ENCODE data around the gene BSN.

Gene BSN

DNA sequence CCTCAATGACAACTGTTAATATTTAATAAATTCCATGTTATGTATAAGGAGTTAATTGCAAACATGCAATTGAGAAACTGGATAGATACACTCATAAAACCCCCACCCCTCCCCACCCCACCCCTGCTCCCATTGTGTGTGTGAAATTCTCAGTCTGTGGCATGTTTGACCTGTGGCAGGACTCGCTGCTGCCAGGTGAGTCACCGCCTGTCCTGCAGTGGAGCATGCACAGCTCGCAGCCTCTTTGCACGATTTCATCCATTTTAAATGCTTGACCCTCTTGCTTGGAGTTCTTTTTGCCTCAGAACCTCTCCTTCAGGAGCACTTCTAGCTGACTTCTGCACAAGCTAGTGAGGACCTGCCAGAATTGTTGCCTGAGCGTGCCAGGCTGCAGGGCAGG is 114.6 kb downstream of the BSN start:
- Histone ChIP-seq H3K79me2 (ENCODE audit: insufficient read depth, low read depth) (no peaks in the 10 kb centered on the region), H3K9ac (no peak overlapping the region), H2AFZ (ENCODE audit: low read depth) (no peak overlapping the region), H3K4me3 (IDR thresholded peaks at IDR 0.05; ENCODE audit: insufficient read depth, low read depth, low read length) (no peak overlapping the region), H3K4me1 (ENCODE audit: low read depth, poor library complexity, severe bottlenecking) (peaks cover 5% of the 10 kb centered on the region), H3K27ac (no peak overlapping the region), H3K4me2 (no peak overlapping the region), H4K20me1 (ENCODE audit: insufficient read depth) (no peaks in the 10 kb centered on the region), H3K36me3 (ENCODE audit: insufficient read depth) (no peaks in the 10 kb centered on the region), H3K27me3 (ENCODE audit: insufficient read depth, low read depth) (no peaks in the 10 kb centered on the region)
- TF ChIP-seq, protein P1, sequence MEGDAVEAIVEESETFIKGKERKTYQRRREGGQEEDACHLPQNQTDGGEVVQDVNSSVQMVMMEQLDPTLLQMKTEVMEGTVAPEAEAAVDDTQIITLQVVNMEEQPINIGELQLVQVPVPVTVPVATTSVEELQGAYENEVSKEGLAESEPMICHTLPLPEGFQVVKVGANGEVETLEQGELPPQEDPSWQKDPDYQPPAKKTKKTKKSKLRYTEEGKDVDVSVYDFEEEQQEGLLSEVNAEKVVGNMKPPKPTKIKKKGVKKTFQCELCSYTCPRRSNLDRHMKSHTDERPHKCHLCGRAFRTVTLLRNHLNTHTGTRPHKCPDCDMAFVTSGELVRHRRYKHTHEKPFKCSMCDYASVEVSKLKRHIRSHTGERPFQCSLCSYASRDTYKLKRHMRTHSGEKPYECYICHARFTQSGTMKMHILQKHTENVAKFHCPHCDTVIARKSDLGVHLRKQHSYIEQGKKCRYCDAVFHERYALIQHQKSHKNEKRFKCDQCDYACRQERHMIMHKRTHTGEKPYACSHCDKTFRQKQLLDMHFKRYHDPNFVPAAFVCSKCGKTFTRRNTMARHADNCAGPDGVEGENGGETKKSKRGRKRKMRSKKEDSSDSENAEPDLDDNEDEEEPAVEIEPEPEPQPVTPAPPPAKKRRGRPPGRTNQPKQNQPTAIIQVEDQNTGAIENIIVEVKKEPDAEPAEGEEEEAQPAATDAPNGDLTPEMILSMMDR (conservative IDR thresholded peaks at IDR 0.05; ENCODE audit: low read depth, low read length), result no peak

DNA sequence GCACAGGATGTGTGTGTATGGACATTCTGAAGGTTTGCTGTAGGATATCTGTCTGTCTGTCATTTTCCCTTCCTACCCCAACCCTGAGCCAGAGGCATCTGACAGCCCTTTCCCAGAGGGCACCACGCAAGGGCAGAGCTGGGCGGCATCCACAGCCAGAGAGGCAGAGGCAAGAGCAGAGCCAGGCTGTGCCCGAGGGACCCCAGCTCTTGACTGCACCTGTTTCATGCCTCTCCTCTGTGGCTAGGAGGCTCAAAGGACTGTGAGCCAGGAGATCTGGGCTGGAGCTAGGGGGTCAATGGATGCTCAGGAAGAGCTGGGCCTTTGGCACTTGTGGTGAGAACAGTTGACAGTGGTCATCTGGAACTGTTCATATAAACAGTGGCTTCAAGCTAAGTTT is 115.1 kb downstream of the BSN start:
- no peaks in the 10 kb centered on the region for H4K20me1 ChIP-seq (ENCODE audit: insufficient read depth)

DNA sequence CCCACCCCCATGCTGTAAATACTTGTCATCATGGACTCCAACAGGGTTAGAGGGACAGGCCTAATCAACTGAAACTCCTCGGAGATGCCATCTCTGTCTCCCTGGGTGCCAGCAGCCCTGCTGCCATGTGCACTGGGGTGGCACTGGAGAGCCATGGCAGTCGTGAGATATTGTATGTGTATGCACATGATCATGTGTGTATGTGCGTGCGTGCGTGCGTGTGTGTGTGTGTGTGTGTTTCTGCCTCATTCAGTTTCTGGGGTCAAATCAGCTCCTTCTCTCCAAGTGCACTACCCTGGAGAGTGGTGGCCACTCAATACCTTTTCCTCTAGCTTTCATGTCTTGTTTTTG is 116.6 kb downstream of the BSN start:
- Histone ChIP-seq H4K20me1 (ENCODE audit: insufficient read depth) (no peaks in the 10 kb centered on the region), H3K4me1 (ENCODE audit: low read depth, poor library complexity, severe bottlenecking) (peaks cover 5% of the 10 kb centered on the region), H3K4me2 (no peak overlapping the region), H3K9ac (no peak overlapping the region), H3K27ac (no peak overlapping the region), H3K36me3 (ENCODE audit: insufficient read depth) (no peaks in the 10 kb centered on the region), H3K4me3 (IDR thresholded peaks at IDR 0.05; ENCODE audit: insufficient read depth, low read depth, low read length) (no peak overlapping the region), H3K79me2 (ENCODE audit: insufficient read depth, low read depth) (no peaks in the 10 kb centered on the region), H3K27me3 (ENCODE audit: insufficient read depth, low read depth) (no peaks in the 10 kb centered on the region), H2AFZ (ENCODE audit: low read depth) (no peak overlapping the region)
- TF ChIP-seq, protein P1 (conservative IDR thresholded peaks at IDR 0.05; ENCODE audit: low read depth, low read length), result no peak

More for the DNA sequence above, 115.1 kb downstream of the BSN start:
- H3K36me3 ChIP-seq (ENCODE audit: insufficient read depth), result no peaks in the 10 kb centered on the region
- H3K27me3 ChIP-seq (ENCODE audit: insufficient read depth, low read depth), result no peaks in the 10 kb centered on the region
- no peak overlapping the region for H3K27ac ChIP-seq
- H3K4me2 ChIP-seq, result no peak overlapping the region
- peaks cover 5% of the 10 kb centered on the region for H3K4me1 ChIP-seq (ENCODE audit: low read depth, poor library complexity, severe bottlenecking)
- H2AFZ ChIP-seq (ENCODE audit: low read depth), result no peak overlapping the region
- H3K79me2 ChIP-seq (ENCODE audit: insufficient read depth, low read depth), result no peaks in the 10 kb centered on the region
- no peak overlapping the region for H3K4me3 ChIP-seq (IDR thresholded peaks at IDR 0.05; ENCODE audit: insufficient read depth, low read depth, low read length)
- no peak overlapping the region for H3K9ac ChIP-seq
- TF ChIP-seq, protein P1 (conservative IDR thresholded peaks at IDR 0.05; ENCODE audit: low read depth, low read length), result no peak

DNA sequence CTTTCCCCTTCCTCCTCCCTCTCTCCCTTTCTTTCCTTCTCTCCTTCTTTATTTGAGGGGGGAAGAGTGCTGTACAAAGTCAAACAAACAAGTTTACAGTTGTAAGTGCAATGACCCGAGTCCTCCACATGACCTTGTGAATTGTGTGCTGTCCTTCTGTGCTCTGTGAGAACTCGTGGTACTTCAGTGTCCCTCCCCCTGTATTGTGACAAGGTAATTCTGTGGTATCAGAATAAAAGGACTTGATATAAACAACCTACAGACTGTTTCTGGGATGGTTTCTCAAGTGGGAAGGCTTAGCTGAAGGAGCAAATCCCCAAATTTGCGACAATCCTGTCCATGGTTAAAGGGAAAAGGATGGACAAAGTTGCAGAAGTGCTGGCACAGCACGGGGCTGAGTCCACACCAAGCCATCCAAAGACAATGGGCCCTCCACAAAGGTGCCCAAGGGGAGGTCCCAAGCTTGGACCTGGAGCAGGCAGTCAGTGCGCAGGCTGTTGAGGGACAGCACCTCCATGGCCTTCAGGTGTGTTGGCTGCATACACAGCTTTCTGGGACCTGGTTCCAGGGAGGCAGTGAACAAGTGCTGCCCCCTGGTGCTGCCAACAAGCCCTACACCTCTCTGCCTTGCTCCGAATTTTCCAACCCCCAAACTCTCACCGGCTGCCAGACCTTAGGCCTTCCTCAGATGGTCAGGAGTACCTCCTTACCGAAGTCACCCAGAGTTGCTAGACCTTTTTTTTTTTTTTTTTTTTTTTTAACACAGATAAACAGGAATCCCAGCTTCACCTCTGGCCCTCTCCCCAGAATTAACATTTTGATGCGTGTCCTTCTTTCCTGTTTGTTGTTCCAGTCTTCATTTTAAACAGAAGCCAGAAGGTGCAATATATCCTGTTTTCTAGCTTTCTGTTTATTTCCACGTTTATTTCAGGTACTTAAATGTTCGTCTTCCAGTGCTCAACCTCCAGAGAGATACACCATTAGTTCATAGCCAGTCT is 117.3 kb downstream of the BSN start:
- Histone ChIP-seq H3K4me1 (ENCODE audit: low read depth, poor library complexity, severe bottlenecking) (peaks cover 5% of the 10 kb centered on the region), H3K4me2 (no peak overlapping the region), H3K4me3 (IDR thresholded peaks at IDR 0.05; ENCODE audit: insufficient read depth, low read depth, low read length) (no peak overlapping the region), H3K27me3 (ENCODE audit: insufficient read depth, low read depth) (no peaks in the 10 kb centered on the region), H3K79me2 (ENCODE audit: insufficient read depth, low read depth) (no peaks in the 10 kb centered on the region), H3K27ac (no peak overlapping the region), H2AFZ (ENCODE audit: low read depth) (no peak overlapping the region), H4K20me1 (ENCODE audit: insufficient read depth) (no peaks in the 10 kb centered on the region), H3K9ac (no peak overlapping the region), H3K36me3 (ENCODE audit: insufficient read depth) (no peaks in the 10 kb centered on the region)
- TF ChIP-seq, protein P1 (conservative IDR thresholded peaks at IDR 0.05; ENCODE audit: low read depth, low read length), result peak; percentile 73

Data from KMS-11 (cell line).